Measurements from ENCODE around the gene ZNF717.

DNA sequence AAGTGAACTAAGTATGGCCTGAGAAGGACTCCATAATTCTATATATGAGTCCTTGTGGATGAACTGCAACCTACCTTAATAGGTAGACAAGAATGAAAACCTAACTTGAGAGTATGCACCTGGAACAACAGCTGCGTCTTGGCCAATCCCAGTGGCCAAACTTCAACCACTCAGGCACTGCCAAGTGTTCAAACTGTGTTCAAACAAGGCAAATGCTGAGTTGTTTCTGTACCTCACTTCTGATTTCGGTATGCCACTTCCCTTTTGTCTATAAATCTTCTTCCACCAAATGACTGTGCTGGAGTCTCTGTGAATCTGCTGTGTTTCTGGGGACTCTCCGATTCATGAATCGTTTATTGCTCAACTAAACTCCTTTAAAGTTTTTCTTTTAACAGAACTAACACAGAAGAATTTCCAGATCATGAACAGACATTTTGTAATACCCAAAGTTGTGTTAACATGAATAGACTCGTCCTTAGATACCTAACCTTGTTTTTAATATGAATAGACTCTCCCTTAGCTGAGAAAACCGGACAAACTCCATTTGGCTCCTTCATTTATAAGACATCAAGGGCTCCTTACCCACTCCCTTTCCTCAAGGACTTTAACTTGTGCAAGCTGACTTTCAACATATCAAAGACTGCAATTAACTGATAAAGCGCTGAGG lies 4.1 kb downstream of the ZNF717 start:
- TF ChIP-seq, protein P1, sequence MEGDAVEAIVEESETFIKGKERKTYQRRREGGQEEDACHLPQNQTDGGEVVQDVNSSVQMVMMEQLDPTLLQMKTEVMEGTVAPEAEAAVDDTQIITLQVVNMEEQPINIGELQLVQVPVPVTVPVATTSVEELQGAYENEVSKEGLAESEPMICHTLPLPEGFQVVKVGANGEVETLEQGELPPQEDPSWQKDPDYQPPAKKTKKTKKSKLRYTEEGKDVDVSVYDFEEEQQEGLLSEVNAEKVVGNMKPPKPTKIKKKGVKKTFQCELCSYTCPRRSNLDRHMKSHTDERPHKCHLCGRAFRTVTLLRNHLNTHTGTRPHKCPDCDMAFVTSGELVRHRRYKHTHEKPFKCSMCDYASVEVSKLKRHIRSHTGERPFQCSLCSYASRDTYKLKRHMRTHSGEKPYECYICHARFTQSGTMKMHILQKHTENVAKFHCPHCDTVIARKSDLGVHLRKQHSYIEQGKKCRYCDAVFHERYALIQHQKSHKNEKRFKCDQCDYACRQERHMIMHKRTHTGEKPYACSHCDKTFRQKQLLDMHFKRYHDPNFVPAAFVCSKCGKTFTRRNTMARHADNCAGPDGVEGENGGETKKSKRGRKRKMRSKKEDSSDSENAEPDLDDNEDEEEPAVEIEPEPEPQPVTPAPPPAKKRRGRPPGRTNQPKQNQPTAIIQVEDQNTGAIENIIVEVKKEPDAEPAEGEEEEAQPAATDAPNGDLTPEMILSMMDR (conservative IDR thresholded peaks at IDR 0.05; ENCODE audit: low read length), result no peak
- TF ChIP-seq EZH2phosphoT487 (IDR thresholded peaks at IDR 0.05; ENCODE audit: borderline replicate concordance, low read depth, low read length), result no peak
